Myocyte (in vitro differentiated cells): ENCODE data around the gene PRPS1L1. TPM values are rescaled to one million over a fixed set of nuclear protein-coding genes. Genes with fewer than 3 reads are reported as not detected.

Source experiments
- DNase-seq: peaks from one replicate; pipeline ENCODE4 v3.0.0-alpha.2; 2012; ENCODE audit warnings: low read depth
- total RNA-seq: library from RNA; depleted of rRNA; stranded (reverse); fragments of >200 nt; gene quantifications from 2 replicates; pipeline ENCODE4 v1.2.3, GENCODE V29; 2014

The PRPS1L1 gene
- total RNA-seq, 1 donor from 2014 or later, result not detected

GRCh38 chr7:18016547-18017444 is 10.8 kb downstream of the PRPS1L1 start:
- no peak for DNase-seq

- no peak for DNase-seq
Observed at GRCh38 chr7:18013936-18014335, 13.7 kb downstream of the PRPS1L1 start.

GRCh38 chr7:18004372-18004771 is 23.3 kb downstream of the PRPS1L1 start:
- DNase-seq, result no peak

GRCh38 chr7:18003286-18003994 is 24.2 kb downstream of the PRPS1L1 start:
- no peak for DNase-seq

- no peak for DNase-seq
Observed at GRCh38 chr7:17998692-17999091, 29.0 kb downstream of the PRPS1L1 start.

GRCh38 chr7:17996442-17997223 is 31.0 kb downstream of the PRPS1L1 start:
- DNase-seq, result no peak

- DNase-seq, result no peak
Observed at GRCh38 chr7:17996040-17996439, 31.6 kb downstream of the PRPS1L1 start.

GRCh38 chr7:17994079-17994850 is 33.4 kb downstream of the PRPS1L1 start:
- DNase-seq, result no peak

- peak; percentile 35 for DNase-seq
Observed at GRCh38 chr7:17991866-17992648, 35.6 kb downstream of the PRPS1L1 start.

GRCh38 chr7:17990761-17991160 is 36.9 kb downstream of the PRPS1L1 start:
- DNase-seq, result no peak

GRCh38 chr7:17989546-17989945 is 38.1 kb downstream of the PRPS1L1 start:
- DNase-seq, result peak; percentile 20

GRCh38 chr7:17988858-17989257 is 38.8 kb downstream of the PRPS1L1 start:
- no peak for DNase-seq

- no peak for DNase-seq
Observed at GRCh38 chr7:17988141-17988540, 39.5 kb downstream of the PRPS1L1 start.

- DNase-seq, result peak; percentile 27
Observed at GRCh38 chr7:17986851-17987250, 40.8 kb downstream of the PRPS1L1 start.

- no peak for DNase-seq
Observed at GRCh38 chr7:17985473-17986239, 42.0 kb downstream of the PRPS1L1 start.

GRCh38 chr7:17984288-17984687 is 43.4 kb downstream of the PRPS1L1 start:
- no peak for DNase-seq

- no peak for DNase-seq
Observed at GRCh38 chr7:17983221-17984062, 44.2 kb downstream of the PRPS1L1 start.

- DNase-seq, result no peak
Observed at GRCh38 chr7:17976952-17977351, 50.7 kb downstream of the PRPS1L1 start.
